SK-N-MC (cell line): Measurements from ENCODE around the gene TMEM147.

Experiments used
- EZH2 ChIP-seq: fragments of 200-600 bp; sonication (generic); IDR thresholded peaks from one replicate; pipeline ENCODE4 v1.6.1; 2017; ENCODE audit warnings: antibody characterized with exemption
- POLR2AphosphoS5 ChIP-seq: IDR thresholded peaks from 2 replicates; pipeline ENCODE4 v1.6.1; 2012; ENCODE audit warnings: mild to moderate bottlenecking, low read depth, low read length, borderline replicate concordance

DNA sequence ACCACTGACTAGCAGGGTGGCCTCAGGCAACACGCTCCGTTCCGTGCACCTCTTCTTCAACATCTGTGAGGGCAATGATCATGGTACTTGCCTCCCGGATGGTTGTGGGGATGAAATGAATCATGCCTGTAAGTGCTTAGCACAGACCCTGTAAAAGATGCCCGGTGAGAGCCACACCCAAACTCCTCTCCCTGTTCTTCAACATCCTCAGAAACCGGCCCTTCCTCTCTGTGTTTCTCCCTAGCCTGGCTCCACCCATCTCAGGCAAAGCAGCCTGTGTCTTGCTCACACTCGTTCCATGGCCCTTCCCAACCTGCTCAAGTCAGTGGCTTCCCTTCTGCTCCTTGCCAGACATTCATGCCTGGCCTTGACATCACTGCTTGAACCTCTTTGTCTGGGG lies 26.1 kb upstream of the TMEM147 start:
- TF ChIP-seq EZH2 (no peak), POLR2AphosphoS5 (no peak)
